MM.1S (cell line): Measurements from ENCODE around the gene B4GALT3.

ENCODE experiments used
- EZH2 ChIP-seq: fragments of 300-600 bp; sonication (generic); optimal IDR thresholded peaks from 2 replicates; pipeline ENCODE3; 2017; ENCODE audit warnings: low read depth, mild to moderate bottlenecking, antibody characterized with exemption, low read length, mixed read lengths
- TF ChIP-seq, protein P1 (sequence below): fragments of 300-600 bp; sonication (generic); IDR thresholded peaks from 2 replicates; pipeline ENCODE4 v1.5.1; 2016; ENCODE audit warnings: antibody characterized with exemption, low read length, mixed read lengths

DNA sequence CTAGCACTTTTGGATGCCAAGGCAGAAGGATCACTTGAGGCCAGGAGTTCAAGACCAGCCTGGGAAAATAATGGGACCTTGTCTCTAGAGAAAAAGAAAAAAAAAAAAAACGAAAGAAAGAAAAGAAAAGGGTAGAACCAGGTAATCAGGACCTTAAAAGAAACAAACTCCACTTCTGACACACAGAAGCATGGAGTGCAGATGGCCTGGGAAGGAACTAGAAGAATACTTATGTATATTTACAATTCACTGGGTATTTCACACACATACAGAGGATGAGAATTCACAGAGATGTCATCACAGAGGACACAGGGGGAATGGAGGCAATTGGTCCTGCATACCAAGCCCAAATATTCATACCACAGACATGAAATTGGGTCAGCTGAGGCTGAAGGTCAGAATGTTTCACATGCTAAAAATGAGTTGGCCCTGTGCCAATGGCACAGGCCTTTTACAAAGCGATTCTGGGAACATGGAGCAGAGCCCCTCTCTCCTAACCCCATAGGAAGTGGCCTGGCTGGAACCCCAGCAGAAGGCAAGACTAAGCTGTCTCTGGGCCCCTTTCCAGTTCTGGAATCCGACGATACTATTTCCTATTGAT lies 4.4 kb downstream of the B4GALT3 start:
- no peak for TF ChIP-seq EZH2
- TF ChIP-seq, protein P1, sequence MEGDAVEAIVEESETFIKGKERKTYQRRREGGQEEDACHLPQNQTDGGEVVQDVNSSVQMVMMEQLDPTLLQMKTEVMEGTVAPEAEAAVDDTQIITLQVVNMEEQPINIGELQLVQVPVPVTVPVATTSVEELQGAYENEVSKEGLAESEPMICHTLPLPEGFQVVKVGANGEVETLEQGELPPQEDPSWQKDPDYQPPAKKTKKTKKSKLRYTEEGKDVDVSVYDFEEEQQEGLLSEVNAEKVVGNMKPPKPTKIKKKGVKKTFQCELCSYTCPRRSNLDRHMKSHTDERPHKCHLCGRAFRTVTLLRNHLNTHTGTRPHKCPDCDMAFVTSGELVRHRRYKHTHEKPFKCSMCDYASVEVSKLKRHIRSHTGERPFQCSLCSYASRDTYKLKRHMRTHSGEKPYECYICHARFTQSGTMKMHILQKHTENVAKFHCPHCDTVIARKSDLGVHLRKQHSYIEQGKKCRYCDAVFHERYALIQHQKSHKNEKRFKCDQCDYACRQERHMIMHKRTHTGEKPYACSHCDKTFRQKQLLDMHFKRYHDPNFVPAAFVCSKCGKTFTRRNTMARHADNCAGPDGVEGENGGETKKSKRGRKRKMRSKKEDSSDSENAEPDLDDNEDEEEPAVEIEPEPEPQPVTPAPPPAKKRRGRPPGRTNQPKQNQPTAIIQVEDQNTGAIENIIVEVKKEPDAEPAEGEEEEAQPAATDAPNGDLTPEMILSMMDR: no peak
